K562 (cell line): Measurements from ENCODE around the gene PTPN13. TPM values are rescaled to one million over a fixed set of nuclear protein-coding genes. Genes with fewer than 3 reads are reported as not detected.

Source experiments
- BHLHE40 ChIP-seq: IDR thresholded peaks from 2 replicates; pipeline ENCODE4 v1.6.1; 2011; ENCODE audit warnings: low read length, improper control_type of control experiment
- HCFC1 ChIP-seq: IDR thresholded peaks from 2 replicates; pipeline ENCODE4 v1.6.1; 2012; ENCODE audit warnings: low read depth, low read length, improper control_type of control experiment
- HNRNPUL1 ChIP-seq: fragments of 200-400 bp; formaldehyde crosslinking; IDR thresholded peaks from 2 replicates; pipeline ENCODE4 v1.6.1; 2017; ENCODE audit warnings: low read length
- JUN ChIP-seq, 2 experiments: sonication (generic) in 1 of 2; formaldehyde crosslinking in 1 of 2; IDR thresholded peaks; 2 replicates each; pipeline versions ENCODE4 v1.6.1 to v1.8.0; 2012 to 2022; ENCODE audit warnings: borderline replicate concordance in 2 of 2, mild to moderate bottlenecking in 2 of 2, improper control_type of control experiment in 1 of 2, low read depth in 1 of 2, low read length in 1 of 2, missing genetic modification reagents in 1 of 2
- MXI1 ChIP-seq: IDR thresholded peaks from 2 replicates; pipeline ENCODE4 v1.6.1; 2011; ENCODE audit warnings: low read depth, mild to moderate bottlenecking, improper control_type of control experiment, low read length
- PURB ChIP-seq: sonication (generic); formaldehyde crosslinking; IDR thresholded peaks from 2 replicates; pipeline ENCODE4 v1.9.0; 2021; ENCODE audit warnings: low read depth, mild to moderate bottlenecking, missing genetic modification reagents
- ZBTB11 ChIP-seq, 3 experiments: fragments of 200-800 bp in 1 of 3; fragments of 250-450 bp in 1 of 3; fragments of 450-650 bp in 1 of 3; sonication (Bioruptor Pico) in 1 of 3; sonication (Bioruptor generic) in 1 of 3; formaldehyde crosslinking in 1 of 3; IDR thresholded peaks; 2 replicates each; pipeline versions ENCODE4 v1.6.1 to v1.8.0; 2016 to 2022; ENCODE audit warnings: mild to moderate bottlenecking in 2 of 3, missing genetic modification characterization in 2 of 3, missing compliant biosample characterization in 1 of 3, moderate library complexity in 1 of 3
- ZNF133 ChIP-seq: fragments of 250-450 bp; sonication (Bioruptor Pico); IDR thresholded peaks from 2 replicates; pipeline ENCODE4 v1.4.0; 2020; ENCODE audit warnings: mild to moderate bottlenecking
- ZNF41 ChIP-seq: fragments of 250-450 bp; sonication (Bioruptor Pico); conservative IDR thresholded peaks from 2 replicates; pipeline ENCODE4 v1.4.0; 2020; ENCODE audit warnings: mild to moderate bottlenecking
- polyA plus RNA-seq, 8 experiments: library from polyadenylated mRNA; depleted of rRNA in 4 of 8; stranded (reverse) in 5 of 8; unstranded in 3 of 8; fragments of >200 nt; fragmentation: Nextera tagmentation in 2 of 8; fragmentation: Illumina TruSeq in 1 of 8; extraction: Ambion mirVana in 2 of 8; extraction: Trizol in 1 of 8; gene quantifications; 2 replicates each; pipeline versions ENCODE4 v1.2.1 to v1.2.3, GENCODE V29; 2011 to 2014; ENCODE audit warnings: inconsistent platforms in 1 of 8, missing spikeins in 1 of 8
- total RNA-seq, 7 experiments: library from RNA; depleted of rRNA in 6 of 7; stranded (reverse); fragments of >200 nt in 6 of 7; fragmentation: Illumina TruSeq in 2 of 7; extraction: Trizol in 2 of 7; gene quantifications; 2 replicates each; pipeline versions ENCODE4 v1.2.1 to v1.2.3, GENCODE V29; 2011 to 2021; ENCODE audit warnings: low replicate concordance in 1 of 7
- TF ChIP-seq, protein P1 (sequence below): IDR thresholded peaks from 2 replicates; pipeline ENCODE4 v1.6.1; 2011; ENCODE audit warnings: borderline replicate concordance, low read depth, mild to moderate bottlenecking, moderate library complexity, low read length; ENCODE audit not compliant: insufficient read depth, poor library complexity, severe bottlenecking

The PTPN13 gene
- total and polyA plus RNA-seq, 9 of the 15 experiments (the other 6 are each of a cell fraction or from before 2014, with no cell fraction given), result 0.33 TPM; not detected in 8

- TF ChIP-seq ZBTB11 (CRISPR knock-in tag; IDR thresholded peaks at IDR 0.05), result no peak
- no peak for TF ChIP-seq BHLHE40
- TF ChIP-seq HNRNPUL1, result no peak
- TF ChIP-seq HCFC1, result no peak
- TF ChIP-seq ZNF41 (CRISPR knock-in tag), result no peak
- TF ChIP-seq ZNF133, result no peak
- TF ChIP-seq MXI1, result no peak
- TF ChIP-seq JUN (IDR thresholded peaks at IDR 0.05; ENCODE audit: borderline replicate concordance, low read depth, low read length), result no peak
- no peak for TF ChIP-seq JUN (CRISPR knock-in tag; IDR thresholded peaks at IDR 0.05; ENCODE audit: borderline replicate concordance)
- TF ChIP-seq, protein P1, sequence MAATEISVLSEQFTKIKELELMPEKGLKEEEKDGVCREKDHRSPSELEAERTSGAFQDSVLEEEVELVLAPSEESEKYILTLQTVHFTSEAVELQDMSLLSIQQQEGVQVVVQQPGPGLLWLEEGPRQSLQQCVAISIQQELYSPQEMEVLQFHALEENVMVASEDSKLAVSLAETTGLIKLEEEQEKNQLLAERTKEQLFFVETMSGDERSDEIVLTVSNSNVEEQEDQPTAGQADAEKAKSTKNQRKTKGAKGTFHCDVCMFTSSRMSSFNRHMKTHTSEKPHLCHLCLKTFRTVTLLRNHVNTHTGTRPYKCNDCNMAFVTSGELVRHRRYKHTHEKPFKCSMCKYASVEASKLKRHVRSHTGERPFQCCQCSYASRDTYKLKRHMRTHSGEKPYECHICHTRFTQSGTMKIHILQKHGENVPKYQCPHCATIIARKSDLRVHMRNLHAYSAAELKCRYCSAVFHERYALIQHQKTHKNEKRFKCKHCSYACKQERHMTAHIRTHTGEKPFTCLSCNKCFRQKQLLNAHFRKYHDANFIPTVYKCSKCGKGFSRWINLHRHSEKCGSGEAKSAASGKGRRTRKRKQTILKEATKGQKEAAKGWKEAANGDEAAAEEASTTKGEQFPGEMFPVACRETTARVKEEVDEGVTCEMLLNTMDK, result no peak
- no peak for TF ChIP-seq PURB
Measured at GRCh38 chr4:86706923-86707597, 112.9 kb downstream of the PTPN13 start (continued).
